DOHH2 (cell line): ENCODE results near the gene CDH16.
"Not testable (repeated sequence)": the region's sequence is repeated elsewhere in the genome, so short reads cannot be mapped to it uniquely, and the experiment has no call there.

Experiments used
- H3F3A ChIP-seq: fragments of 200-600 bp; sonication (generic), shearing (Covaris generic); 2 replicates; pipeline ENCODE4 v1.6.0; 2016; ENCODE audit warnings: antibody characterized with exemption, mild to moderate bottlenecking; ENCODE audit not compliant: control insufficient read depth, insufficient read depth
- H3K27ac ChIP-seq: fragments of 200-600 bp; sonication (generic); 2 replicates; pipeline ENCODE4 v1.5.1; 2014; ENCODE audit warnings: low read depth, mild to moderate bottlenecking, low read length, moderate library complexity
- H3K27me3 ChIP-seq: fragments of 200-600 bp; sonication (generic); 2 replicates; pipeline ENCODE4 v1.6.1; 2014; ENCODE audit warnings: mild to moderate bottlenecking, low read length, mixed read lengths; ENCODE audit not compliant: control insufficient read depth
- H3K36me3 ChIP-seq: fragments of 200-600 bp; sonication (generic); 2 replicates; pipeline ENCODE4 v1.6.1; 2014; ENCODE audit warnings: mild to moderate bottlenecking, low read length, moderate library complexity, mixed read lengths; ENCODE audit not compliant: control insufficient read depth
- H3K4me1 ChIP-seq: fragments of 200-600 bp; sonication (generic); 2 replicates; pipeline ENCODE4 v1.6.1; 2014; ENCODE audit warnings: mild to moderate bottlenecking, low read length, mixed read lengths; ENCODE audit not compliant: control insufficient read depth
- H3K4me2 ChIP-seq: fragments of 200-600 bp; sonication (generic); 2 replicates; pipeline ENCODE4 v1.6.0; 2014; ENCODE audit warnings: mild to moderate bottlenecking, low read length, moderate library complexity
- H3K4me3 ChIP-seq: fragments of 200-600 bp; sonication (generic); 2 replicates; pipeline ENCODE4 v1.5.1; 2014; ENCODE audit warnings: mild to moderate bottlenecking, low read length, mixed read lengths
- H3K79me2 ChIP-seq: fragments of 200-600 bp; sonication (generic); 2 replicates; pipeline ENCODE4 v1.6.1; 2014; ENCODE audit warnings: mild to moderate bottlenecking, low read length, mixed read lengths; ENCODE audit not compliant: control insufficient read depth
- H3K9me2 ChIP-seq: fragments of 200-600 bp; sonication (generic); replicated peaks from 2 replicates; pipeline ENCODE4 v1.6.1; 2014; ENCODE audit warnings: mild to moderate bottlenecking, low read length, mixed read lengths; ENCODE audit not compliant: control insufficient read depth
- H3K9me3 ChIP-seq: fragments of 200-600 bp; sonication (generic); 2 replicates; pipeline ENCODE4 v1.6.1; 2014; ENCODE audit warnings: antibody characterized with exemption, low read length, mixed read lengths; ENCODE audit not compliant: control insufficient read depth, insufficient read depth
- H4K20me1 ChIP-seq: fragments of 200-600 bp; sonication (generic); 2 replicates; pipeline ENCODE4 v1.6.0; 2014; ENCODE audit warnings: low read depth, mild to moderate bottlenecking, antibody characterized with exemption, low read length, moderate library complexity; ENCODE audit not compliant: control insufficient read depth, insufficient read depth
- CTCF ChIP-seq: fragments of 200-600 bp; sonication (generic); IDR thresholded peaks from one replicate; pipeline ENCODE4 v1.5.1; 2014; ENCODE audit warnings: antibody characterized with exemption, mild to moderate bottlenecking, low read depth, low read length; ENCODE audit not compliant: poor library complexity, severe bottlenecking
- EZH2phosphoT487 ChIP-seq: fragments of 200-600 bp; sonication (generic); IDR thresholded peaks from 2 replicates; pipeline ENCODE4 v1.6.1; 2017; ENCODE audit warnings: borderline replicate concordance, mild to moderate bottlenecking, antibody characterized with exemption, low read length, moderate library complexity, mixed read lengths

CDH16 gene

DNA sequence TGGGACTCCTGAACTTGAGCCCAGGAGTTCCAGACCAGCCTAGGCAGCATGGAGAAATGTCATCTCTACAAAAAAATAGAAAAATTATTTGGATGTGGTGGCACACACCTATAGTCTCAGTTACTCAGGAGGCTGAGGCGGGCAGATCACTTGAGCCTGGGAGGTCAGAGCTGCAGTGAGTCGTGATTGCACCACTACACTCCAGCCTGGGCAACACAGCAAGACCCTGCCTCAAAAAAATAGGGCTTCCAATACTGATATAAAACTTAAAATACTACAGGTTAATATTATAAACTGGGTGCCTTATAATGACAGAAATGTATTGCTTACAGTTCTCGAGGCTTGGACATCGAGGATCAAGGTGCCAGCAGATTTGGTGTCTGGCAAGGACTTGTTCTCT is 27.3 kb upstream of the CDH16 start:
- Histone ChIP-seq H3K4me2 (no peak overlapping the region), H3K4me1 (peaks cover 18% of the 10 kb centered on the region), H3K4me3 (no peak overlapping the region), H3K9me2 (no peaks in the 10 kb centered on the region), H3K36me3 (peaks cover 22% of the 10 kb centered on the region), H4K20me1 (no peaks in the 10 kb centered on the region), H3F3A (no peaks in the 10 kb centered on the region), H3K27ac (no peak overlapping the region), H3K79me2 (no peaks in the 10 kb centered on the region), H3K9me3 (no peaks in the 10 kb centered on the region), H3K27me3 (peaks cover 33% of the 10 kb centered on the region)
- TF ChIP-seq EZH2phosphoT487: no peak
- no peak for TF ChIP-seq CTCF

DNA sequence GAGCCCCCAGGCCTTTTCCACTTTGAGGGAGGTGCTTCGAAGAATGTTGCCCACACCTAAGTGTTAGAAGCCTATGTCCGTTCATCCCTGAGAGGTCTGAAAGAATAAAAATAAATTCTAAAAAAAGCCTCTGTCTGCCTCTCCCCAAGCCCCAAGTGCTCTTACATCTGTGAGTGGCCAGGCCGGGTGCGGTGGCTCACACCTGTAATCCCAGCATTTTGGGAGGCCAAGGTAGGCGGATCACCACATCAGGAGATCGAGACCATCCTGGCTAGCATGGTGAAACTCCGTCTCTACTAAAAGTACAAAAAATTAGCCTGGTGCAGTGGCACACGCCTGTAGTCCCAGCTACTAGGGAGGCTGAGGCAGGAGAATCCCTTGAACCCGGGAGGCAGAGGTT is 26.3 kb upstream of the CDH16 start:
- peaks cover 27% of the 10 kb centered on the region for H3K27me3 ChIP-seq
- H3K4me3 ChIP-seq, H3K79me2 ChIP-seq, H3K27ac ChIP-seq, H4K20me1 ChIP-seq, H3F3A ChIP-seq, H3K4me2 ChIP-seq, H3K9me3 ChIP-seq, H3K9me2 ChIP-seq: not testable (repeated sequence)
- peaks cover 29% of the 10 kb centered on the region for H3K36me3 ChIP-seq
- H3K4me1 ChIP-seq: peaks cover 18% of the 10 kb centered on the region

DNA sequence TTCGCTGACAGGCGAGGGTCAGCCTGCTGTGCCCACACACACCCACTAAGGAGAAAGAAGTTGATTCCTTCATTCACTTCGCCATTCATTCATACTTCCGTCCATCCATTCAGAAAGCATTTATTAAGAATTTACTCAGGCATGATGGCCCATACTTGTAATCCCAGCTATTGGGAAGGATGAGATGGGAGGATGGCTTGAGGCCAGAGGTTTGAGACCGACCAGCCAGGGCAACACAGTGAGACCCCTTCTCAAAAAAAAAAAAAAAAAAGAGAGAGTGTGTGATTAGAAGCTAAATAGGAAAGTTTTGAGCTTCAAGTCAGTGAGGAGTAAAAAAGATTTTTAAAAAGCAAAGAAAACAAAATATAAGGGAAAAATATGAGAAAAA is 25.4 kb upstream of the CDH16 start:
- TF ChIP-seq CTCF (no peak), EZH2phosphoT487 (no peak)
- Histone ChIP-seq H3K79me2 (no peaks in the 10 kb centered on the region), H3K27me3 (peaks cover 18% of the 10 kb centered on the region), H3K9me2 (no peaks in the 10 kb centered on the region), H4K20me1 (no peaks in the 10 kb centered on the region), H3K27ac (no peak overlapping the region), H3F3A (no peaks in the 10 kb centered on the region), H3K9me3 (no peaks in the 10 kb centered on the region), H3K4me2 (no peak overlapping the region), H3K36me3 (peaks cover 37% of the 10 kb centered on the region), H3K4me1 (peaks cover 18% of the 10 kb centered on the region), H3K4me3 (no peak overlapping the region)

- H3K36me3 ChIP-seq: peaks cover 38% of the 10 kb centered on the region
Measured at GRCh38 chr16:66943426-66944053, 24.9 kb upstream of the CDH16 start.

More at GRCh38 chr16:66943426-66944053, 24.9 kb upstream of the CDH16 start:
- no peaks in the 10 kb centered on the region for H3K9me2 ChIP-seq
- peaks cover 13% of the 10 kb centered on the region for H3K27me3 ChIP-seq
- peaks cover 16% of the 10 kb centered on the region for H3K4me1 ChIP-seq
- no peak overlapping the region for H3K4me3 ChIP-seq
- H3K27ac ChIP-seq: no peak overlapping the region
- no peaks in the 10 kb centered on the region for H3K79me2 ChIP-seq
- H3F3A ChIP-seq: no peaks in the 10 kb centered on the region
- no peaks in the 10 kb centered on the region for H4K20me1 ChIP-seq
- H3K4me2 ChIP-seq: no peak overlapping the region
- H3K9me3 ChIP-seq: no peaks in the 10 kb centered on the region
- TF ChIP-seq EZH2phosphoT487: no peak
- TF ChIP-seq CTCF: no peak
